GM12874 (cell line): ENCODE measurements around the gene MSH3.

Experiments
- CTCF ChIP-seq: IDR thresholded peaks from 2 replicates; pipeline ENCODE4 v1.5.1; 2011; ENCODE audit warnings: low read depth, mild to moderate bottlenecking, control low read depth, low read length, moderate library complexity; ENCODE audit not compliant: insufficient read depth

MSH3 gene

GRCh38 chr5:80740999-80741398 lies 86.5 kb downstream of the MSH3 start:
- TF ChIP-seq CTCF, result no peak

- no peak for TF ChIP-seq CTCF
Measured at GRCh38 chr5:80744149-80744548, 89.7 kb downstream of the MSH3 start.

- no peak for TF ChIP-seq CTCF
Measured at GRCh38 chr5:80745490-80745889, 91.0 kb downstream of the MSH3 start.

GRCh38 chr5:80747922-80748321 lies 93.5 kb downstream of the MSH3 start:
- TF ChIP-seq CTCF, result no peak

- no peak for TF ChIP-seq CTCF
Measured at GRCh38 chr5:80752427-80752826, 98.0 kb downstream of the MSH3 start.

- TF ChIP-seq CTCF, result no peak
Measured at GRCh38 chr5:80753712-80754111, 99.3 kb downstream of the MSH3 start.

- no peak for TF ChIP-seq CTCF
Measured at GRCh38 chr5:80754900-80755299, 100.4 kb downstream of the MSH3 start.

GRCh38 chr5:80755626-80756025 lies 101.2 kb downstream of the MSH3 start:
- no peak for TF ChIP-seq CTCF
